ENCODE measurements around the gene COX5A. TPM values are rescaled to one million over a fixed set of nuclear protein-coding genes. Genes with fewer than 3 reads are reported as not detected.

COX5A gene
- total RNA-seq, 4 donors from 2014 or later = 59.4 to 326 (median 195) TPM

GRCh38 chr15:74885461-74885860 is 52.4 kb downstream of the COX5A start:
- Histone ChIP-seq H3K36me3 (no peaks in the 10 kb centered on the region), H3K27ac (no peak overlapping the region), H3K4me3 (no peak overlapping the region), H3K27me3 (no peaks in the 10 kb centered on the region), H3K9me3 (no peaks in the 10 kb centered on the region), H3K4me1 (peaks cover 0 to 10% (median 3%) of the 10 kb centered on the region in 4 donors)
- no peak for DNase-seq
- TF ChIP-seq POLR2A (IDR thresholded peaks at IDR 0.05) (no peak), CTCF (IDR thresholded peaks at IDR 0.05) (no peak)

GRCh38 chr15:74884428-74885223 is 53.2 kb downstream of the COX5A start:
- no peak for TF ChIP-seq POLR2A (IDR thresholded peaks at IDR 0.05)
- no peak for DNase-seq
- Histone ChIP-seq H3K27ac (no peak overlapping the region), H3K36me3 (no peaks in the 10 kb centered on the region), H3K27me3 (no peaks in the 10 kb centered on the region), H3K4me3 (no peak overlapping the region), H3K9me3 (no peaks in the 10 kb centered on the region), H3K4me1 (peaks cover 0 to 8% (median 0%) of the 10 kb centered on the region in 4 donors)

- no peaks in the 10 kb centered on the region for H3K9me3 ChIP-seq
- no peak overlapping the region for H3K4me3 ChIP-seq
- no peaks in the 10 kb centered on the region for H3K27me3 ChIP-seq
- H3K36me3 ChIP-seq = no peaks in the 10 kb centered on the region
- no peaks in the 10 kb centered on the region for H3K4me1 ChIP-seq
- H3K27ac ChIP-seq = no peak overlapping the region
- no peak for TF ChIP-seq CTCF (IDR thresholded peaks at IDR 0.05)
- no peak for TF ChIP-seq POLR2A (IDR thresholded peaks at IDR 0.05)
- no peak for DNase-seq
Observed at GRCh38 chr15:74882528-74882927, 55.3 kb downstream of the COX5A start.

- H3K4me3 ChIP-seq = no peak overlapping the region
- TF ChIP-seq POLR2A (IDR thresholded peaks at IDR 0.05) = no peak
- TF ChIP-seq CTCF (IDR thresholded peaks at IDR 0.05) = no peak
- no peaks in the 10 kb centered on the region for H3K36me3 ChIP-seq
- no peaks in the 10 kb centered on the region for H3K27me3 ChIP-seq
- no peak for DNase-seq
- no peaks in the 10 kb centered on the region for H3K9me3 ChIP-seq
- no peak overlapping the region for H3K27ac ChIP-seq
- H3K4me1 ChIP-seq = no peaks in the 10 kb centered on the region
Observed at GRCh38 chr15:74878273-74878672, 59.6 kb downstream of the COX5A start.

GRCh38 chr15:74873756-74874424 is 64.0 kb downstream of the COX5A start:
- DNase-seq = peak in 1 of 3 donors; percentile 55
- peak overlapping the region; percentile 66 to 89 (median 78) for H3K4me3 ChIP-seq
- H3K4me1 ChIP-seq = peaks cover 3 to 36% (median 27%) of the 10 kb centered on the region in 4 donors
- H3K36me3 ChIP-seq = no peaks in the 10 kb centered on the region
- peak overlapping the region; percentile 91 to 98 (median 94) for H3K27ac ChIP-seq
- no peaks in the 10 kb centered on the region for H3K27me3 ChIP-seq
- no peak for TF ChIP-seq POLR2A (IDR thresholded peaks at IDR 0.05)
- no peak for TF ChIP-seq CTCF (IDR thresholded peaks at IDR 0.05)
- H3K9me3 ChIP-seq = no peaks in the 10 kb centered on the region
